SK-N-MC (cell line): ENCODE measurements around the gene CRIP3.

ENCODE experiments used
- EZH2 ChIP-seq: fragments of 200-600 bp; sonication (generic); IDR thresholded peaks from one replicate; pipeline ENCODE4 v1.6.1; 2017; ENCODE audit warnings: antibody characterized with exemption
- FOXP2 ChIP-seq: optimal IDR thresholded peaks from 2 replicates; pipeline ENCODE3; 2011; ENCODE audit warnings: mild to moderate bottlenecking, moderate library complexity; ENCODE audit not compliant: insufficient read depth; ENCODE audit errors: extremely low read length, control extremely low read depth
- POLR2AphosphoS5 ChIP-seq: IDR thresholded peaks from 2 replicates; pipeline ENCODE4 v1.6.1; 2012; ENCODE audit warnings: mild to moderate bottlenecking, low read depth, low read length, borderline replicate concordance

- TF ChIP-seq POLR2AphosphoS5: no peak
- no peak for TF ChIP-seq EZH2
- TF ChIP-seq FOXP2: no peak
These were observed 38.4 kb upstream of the CRIP3 start for GRCh38 chr6:43347021-43347420.
